GM18951 (cell line): ENCODE data around the gene TMEM9.

ENCODE experiments used
- POLR2A ChIP-seq: IDR thresholded peaks from 4 replicates; pipeline ENCODE4 v1.6.1; 2011; ENCODE audit warnings: mild to moderate bottlenecking; ENCODE audit not compliant: insufficient read length, insufficient read depth; ENCODE audit errors: extremely low read depth
- in situ Hi-C: fragments of 300-500 bp; cut with MboI; formaldehyde crosslinking; loops from one replicate; pipeline ENCODE4 v1.12.0; 2022; ENCODE audit warnings: low sequenced_read_pairs, mixed read lengths, inconsistent platforms; ENCODE audit not compliant: unreplicated experiment

TMEM9 gene

DNA sequence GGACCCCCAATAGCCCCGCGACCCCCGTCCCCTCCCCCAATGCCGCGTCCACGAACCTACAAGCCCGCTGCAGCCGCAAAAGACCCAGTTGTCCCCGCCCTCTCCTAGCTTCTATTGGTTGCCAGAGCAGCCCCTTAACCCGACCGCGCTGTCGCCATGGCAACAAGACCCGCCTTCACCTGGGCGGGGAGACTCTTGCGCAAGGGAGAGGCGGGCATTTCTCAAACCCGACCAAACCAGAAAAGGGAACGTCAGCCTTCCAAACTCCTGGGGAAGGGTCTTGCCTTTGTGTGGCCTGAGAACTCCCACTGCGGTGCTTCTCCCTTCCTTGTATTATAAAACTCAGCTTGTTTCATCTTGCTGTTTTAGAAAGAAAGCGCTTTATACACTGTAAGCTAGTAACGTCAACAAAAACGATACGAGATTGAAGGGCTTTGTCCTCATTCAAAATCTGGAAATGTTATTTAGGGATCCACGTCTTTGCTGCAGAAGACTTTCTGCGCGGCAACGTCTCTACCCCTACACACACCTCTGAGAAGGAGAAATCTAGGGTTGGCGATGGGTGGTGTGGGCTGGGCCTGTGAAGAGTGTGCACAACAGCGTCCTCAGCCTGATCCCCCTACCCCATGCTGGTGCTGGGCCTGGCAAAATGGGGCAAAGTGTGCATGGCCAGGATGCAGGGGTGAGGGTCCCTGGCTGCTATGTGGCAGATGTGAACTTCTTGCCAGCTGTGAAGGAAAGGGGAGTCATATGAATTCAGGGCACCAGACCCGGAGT lies at the start of gene TMEM9:
Gene TMEM9 (minus strand): TSS at position 86 of the 777 bp plus-strand sequence. CDS start 551 bp downstream, outside the sequence.
- in situ Hi-C loops = no loop called here
- no peak for TF ChIP-seq POLR2A

DNA sequence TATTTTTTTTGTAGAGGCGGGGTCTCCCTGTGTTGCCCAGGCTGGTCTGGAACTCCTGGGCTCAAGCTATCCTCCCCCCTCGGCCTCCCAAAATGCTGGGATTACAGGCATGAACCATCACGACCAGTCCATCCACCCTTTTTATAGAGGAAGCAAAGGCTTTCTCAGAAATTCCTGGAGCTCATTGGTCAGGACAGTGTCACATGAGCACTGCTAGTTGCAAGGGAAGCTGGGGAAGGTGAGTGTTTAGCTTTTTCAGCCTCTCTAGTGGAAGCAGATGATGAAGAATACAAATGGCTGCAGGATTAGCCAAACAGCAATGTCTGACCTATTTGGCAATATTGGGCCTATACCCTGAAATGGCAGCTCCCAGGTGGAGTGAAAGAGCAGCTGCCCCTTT lies 44.3 kb upstream of the TMEM9 start:
- in situ Hi-C loops = no loop called here
- no peak for TF ChIP-seq POLR2A

DNA sequence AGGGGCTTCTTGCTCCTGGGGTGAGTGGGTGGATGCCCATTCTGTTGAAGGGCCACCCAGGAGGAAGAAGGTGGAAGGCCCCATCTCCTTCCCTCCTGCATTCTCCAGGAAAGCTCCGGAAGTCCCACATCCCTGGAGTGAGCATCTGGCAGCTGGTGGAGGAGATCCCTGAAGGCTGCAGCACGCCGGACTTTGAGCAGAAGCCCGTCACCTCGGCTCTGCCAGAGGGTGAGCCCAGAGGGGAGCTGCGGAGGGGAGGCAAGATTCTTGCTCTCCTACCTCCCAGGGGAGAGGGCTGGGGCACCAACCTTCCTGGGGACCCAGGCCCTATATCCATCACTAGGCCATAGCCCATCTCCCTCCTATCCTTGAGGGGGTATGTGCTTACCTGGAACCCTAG lies 39.8 kb upstream of the TMEM9 start:
- no peak for TF ChIP-seq POLR2A
- in situ Hi-C loops = no loop called here

DNA sequence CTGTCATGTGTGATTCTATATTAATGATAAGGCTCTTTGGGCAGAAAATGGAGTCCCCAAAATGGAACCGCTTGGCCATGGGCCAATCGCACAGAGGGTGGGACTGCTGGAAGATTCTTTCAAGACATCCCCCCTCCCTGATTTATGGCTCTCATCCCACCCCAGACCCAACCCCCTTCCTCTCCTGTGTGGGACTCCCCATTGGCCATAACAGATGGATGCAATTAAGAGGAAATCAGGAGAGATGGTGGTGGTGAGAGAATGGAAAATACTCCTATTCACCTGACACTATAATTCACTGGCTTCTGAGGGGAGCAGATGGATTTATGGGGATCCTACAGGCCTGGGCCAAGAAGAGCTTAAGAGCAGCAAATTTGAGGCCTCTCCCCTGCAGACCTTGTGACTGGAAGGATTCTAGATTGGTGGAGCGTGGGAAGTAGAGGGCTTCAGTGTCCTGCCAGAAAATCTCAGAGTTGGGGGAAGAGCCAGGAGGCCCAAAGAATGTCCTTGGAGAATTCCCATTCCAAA lies 38.1 kb upstream of the TMEM9 start:
- in situ Hi-C loops = no loop called here
- no peak for TF ChIP-seq POLR2A

DNA sequence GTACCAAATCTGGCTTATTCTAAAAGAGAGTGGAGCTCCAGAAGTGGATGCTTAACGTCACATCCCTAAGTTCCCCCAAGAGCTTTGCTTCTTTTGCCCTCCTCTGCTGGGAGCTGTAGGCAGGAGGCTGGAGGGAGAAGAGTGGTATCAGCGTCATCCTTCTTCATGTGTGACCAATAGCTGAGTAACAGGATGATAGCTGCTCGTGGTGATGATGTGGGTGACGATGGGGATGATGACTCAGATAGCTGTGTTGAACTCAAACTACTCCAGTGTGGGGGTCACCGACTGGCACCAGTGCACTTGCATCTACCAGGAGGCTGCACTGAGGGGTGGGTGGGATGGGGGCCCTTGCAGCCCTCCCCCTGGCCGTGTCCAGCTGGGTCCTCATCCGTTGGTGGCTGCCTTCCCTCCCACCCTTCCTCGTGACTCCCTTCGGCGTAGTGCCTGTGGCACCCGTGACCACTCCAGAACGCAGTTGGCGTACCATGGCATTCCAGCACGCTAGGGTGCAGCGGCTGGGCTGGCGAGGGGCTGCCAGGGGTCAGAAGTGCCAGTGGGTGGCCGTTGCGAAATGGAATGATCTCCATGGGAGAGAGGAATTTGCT lies 37.5 kb upstream of the TMEM9 start:
- in situ Hi-C loops = no loop called here
- TF ChIP-seq POLR2A = no peak

DNA sequence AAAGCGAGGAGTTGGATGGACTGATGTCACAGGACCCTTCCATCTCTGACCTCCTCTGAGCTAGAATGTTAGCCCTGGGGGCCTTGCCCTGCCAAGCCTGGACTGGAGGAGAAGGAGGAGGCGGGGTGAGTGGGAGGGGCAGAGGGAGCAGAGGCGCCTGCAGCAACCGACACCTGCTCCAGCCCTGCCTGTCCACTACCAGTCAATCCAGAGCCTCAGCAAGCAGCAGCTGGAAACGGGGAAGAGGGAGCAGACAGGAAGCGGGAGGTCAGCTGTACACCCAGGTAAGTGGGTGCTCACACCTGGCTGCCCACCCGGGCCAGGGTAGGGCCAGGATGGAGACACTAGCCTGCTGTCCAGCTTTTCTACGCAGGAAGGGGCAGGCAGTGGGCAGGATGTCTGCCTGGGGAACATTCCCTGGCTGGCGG lies 36.4 kb upstream of the TMEM9 start, which contains the start of gene IGFN1:
Gene IGFN1 (plus strand): TSS at position 201 of the 428 bp plus-strand sequence. CDS start 2,470 bp downstream, outside the sequence.
- in situ Hi-C loops = no loop called here
- TF ChIP-seq POLR2A = no peak

DNA sequence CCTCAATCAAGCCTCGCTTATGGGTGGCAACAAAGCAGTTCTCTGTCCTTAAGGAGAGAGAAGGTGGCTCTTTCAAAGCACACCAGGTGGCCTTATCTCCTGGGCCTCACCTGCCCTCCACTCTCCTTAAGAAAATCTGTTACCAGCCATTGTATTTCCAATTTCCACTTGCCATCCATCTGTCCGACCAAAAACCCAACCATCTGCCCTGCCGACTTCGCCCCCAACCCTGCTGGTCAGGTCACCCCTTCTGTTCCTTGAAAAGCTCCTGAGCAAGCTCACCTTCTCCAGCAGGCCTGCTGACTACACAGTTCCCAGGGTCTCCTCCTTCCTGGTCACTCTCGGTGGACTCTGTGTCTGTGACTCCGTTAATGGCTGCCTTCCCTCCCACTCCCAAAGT lies 35.7 kb upstream of the TMEM9 start:
- in situ Hi-C loops = no loop called here
- no peak for TF ChIP-seq POLR2A

DNA sequence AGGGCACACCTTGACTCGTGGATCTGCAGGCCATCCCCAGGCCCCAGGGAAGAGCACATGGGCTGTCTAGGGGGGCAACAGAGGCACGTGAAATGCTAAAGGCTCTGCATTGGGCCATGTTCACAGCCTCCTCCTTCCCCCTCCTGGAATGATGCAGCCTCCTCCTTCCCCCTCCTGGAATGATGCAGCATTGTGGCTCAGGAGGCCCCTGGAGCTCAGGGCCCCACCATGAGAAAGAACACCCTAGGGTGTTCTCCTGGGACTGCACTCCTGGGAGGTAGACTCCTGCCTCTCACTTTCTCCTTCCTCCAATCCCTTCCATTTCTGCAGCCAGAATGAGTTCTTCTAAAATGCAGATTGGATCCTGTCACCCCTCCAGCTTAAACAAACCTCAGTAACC lies 34.8 kb upstream of the TMEM9 start:
- TF ChIP-seq POLR2A = no peak
- in situ Hi-C loops = no loop called here

DNA sequence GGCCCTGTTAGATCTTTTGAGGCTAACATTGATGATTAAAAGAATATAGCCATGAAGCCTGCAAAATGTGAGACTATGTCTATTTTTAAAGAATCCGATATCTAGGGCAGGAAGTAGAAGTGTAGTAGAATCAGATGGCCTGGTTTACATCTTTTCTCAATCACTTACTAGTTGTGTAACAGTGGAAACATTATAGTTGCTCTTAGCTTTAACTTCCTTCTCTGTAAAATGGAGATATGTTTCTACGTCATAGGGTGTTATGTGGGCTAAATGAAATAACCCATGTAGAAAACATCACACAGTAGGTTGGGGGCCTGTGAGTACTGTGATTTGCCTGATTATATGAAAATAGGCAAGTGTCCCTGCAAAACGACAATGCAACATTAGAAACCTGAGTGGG lies 31.9 kb upstream of the TMEM9 start:
- TF ChIP-seq POLR2A = no peak
- in situ Hi-C loops = no loop called here

DNA sequence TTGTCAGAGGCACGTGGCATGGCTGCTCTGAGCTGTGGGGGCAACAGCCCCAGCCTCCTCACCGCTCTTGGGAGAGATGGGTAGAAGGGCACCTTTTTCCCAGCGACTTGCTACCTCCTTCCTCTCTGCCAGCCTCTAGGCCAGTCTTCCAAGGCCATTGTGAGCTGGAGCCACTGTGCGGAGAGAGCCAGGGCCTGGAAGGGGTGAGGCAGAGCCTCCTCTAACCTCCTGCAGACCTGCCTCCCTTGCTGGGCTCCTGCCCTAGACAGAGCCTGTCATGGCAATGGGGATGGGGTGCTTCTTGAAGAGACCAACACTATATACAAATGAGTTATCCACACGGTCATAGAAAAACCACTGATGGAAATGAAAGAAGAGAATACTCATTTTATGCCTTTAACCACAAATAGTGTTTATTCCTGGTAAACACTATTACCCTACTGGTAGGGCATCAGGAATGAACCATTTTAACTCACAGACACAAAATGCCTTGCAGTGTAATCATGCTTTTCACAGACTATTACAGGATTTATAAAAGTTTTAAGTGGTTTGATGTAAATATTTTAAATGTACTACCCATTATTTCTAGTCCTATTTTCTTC lies 31.4 kb upstream of the TMEM9 start:
- in situ Hi-C loops = no loop called here
- TF ChIP-seq POLR2A = no peak

DNA sequence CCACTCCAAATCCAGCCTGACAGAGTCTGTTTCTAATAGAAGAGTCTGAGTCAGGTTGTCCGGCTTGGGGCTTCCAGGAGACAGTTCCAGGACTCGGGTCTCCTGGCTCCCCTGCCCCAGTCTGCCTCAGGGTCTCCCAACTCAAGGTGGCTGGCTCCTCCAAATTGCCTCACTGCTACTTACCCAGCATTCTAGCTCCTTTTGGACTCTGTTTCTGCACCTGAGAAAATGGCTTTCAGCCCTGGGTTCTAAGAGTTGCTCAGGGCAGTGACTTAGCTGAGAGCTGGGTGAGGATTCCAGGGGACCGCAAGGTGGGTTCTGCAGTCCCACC lies 30.8 kb upstream of the TMEM9 start:
- in situ Hi-C loops = no loop called here

DNA sequence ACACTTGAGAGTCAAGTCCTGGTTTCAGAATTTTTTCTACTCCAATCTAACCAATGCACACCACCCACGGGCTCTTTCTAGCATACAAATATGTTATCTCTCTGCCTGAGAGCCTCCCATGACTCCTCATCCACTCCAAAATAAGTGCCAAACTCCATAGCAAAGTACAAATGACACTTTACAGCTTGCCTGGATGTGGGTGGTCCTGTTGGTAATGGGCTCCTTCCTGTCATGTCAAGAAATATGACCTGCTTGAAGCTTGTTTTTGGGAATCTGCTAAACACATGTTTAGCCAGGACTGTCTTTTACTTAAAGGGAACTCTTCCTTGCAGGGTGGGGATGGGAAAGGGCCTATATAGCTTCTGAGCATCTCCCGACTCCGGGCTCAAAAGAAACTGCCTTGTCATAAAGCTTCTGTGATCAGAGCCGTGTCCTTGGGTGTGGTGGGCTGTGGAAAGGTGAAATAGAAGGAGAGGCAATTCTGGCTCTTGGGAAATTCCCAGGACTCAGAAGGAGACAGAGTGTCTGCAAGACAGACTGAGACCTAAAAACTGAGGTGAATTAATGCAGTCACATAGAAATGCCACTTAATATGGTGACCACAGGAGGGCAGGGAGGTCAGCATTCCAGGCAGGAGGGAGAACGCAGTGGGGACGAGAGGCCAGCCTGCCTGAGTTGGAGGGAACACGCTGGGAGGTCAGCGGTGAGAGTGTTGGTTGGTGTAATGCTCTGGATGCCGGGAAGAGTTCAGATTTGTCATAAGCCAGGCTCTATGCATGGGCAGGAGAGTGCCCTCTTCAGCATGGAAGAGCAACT lies 30.2 kb upstream of the TMEM9 start:
- in situ Hi-C loops = no loop called here
- no peak for TF ChIP-seq POLR2A

More for the DNA sequence above, 30.8 kb upstream of the TMEM9 start:
- TF ChIP-seq POLR2A = no peak

DNA sequence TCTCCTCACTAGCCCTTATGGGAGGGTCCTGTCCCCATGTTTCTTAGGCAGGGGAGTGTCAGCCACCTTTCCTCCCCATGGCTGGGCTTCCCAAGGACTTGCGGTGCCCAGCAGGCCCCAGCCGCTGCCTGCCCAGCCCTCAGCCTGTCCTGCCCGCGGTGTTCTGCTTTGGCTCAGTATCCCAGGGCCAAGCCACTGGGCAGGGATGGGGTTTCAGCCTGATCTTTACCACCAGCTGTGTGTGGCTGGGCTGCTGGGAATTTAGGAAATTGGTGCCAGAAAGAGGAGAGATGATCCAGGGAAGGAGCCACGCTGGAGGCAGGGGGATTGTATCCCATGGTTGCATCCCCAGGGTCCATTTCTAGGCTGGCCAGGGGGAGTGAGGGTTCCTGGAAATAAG lies 29.5 kb upstream of the TMEM9 start:
- no peak for TF ChIP-seq POLR2A
- in situ Hi-C loops = no loop called here

DNA sequence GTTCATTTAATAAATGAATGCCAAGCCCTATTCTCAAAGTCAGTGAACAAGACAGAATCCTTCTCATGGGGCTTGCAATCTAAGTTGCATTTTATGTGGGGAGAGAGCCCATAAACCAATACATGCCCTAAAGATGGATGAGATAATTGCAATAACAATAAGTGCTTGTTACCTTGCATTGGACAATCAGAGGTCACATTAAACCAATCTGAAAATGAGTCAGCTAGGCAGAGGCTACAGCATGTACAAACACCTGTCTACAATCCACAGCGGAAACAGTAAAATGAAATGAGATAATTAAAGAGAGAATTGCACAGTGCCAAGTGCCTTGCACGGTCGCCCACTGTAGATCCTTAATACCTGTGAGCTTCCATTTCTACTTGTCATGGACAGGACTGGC lies 28.9 kb upstream of the TMEM9 start:
- TF ChIP-seq POLR2A = no peak
- in situ Hi-C loops = no loop called here
